Mesothelial cell of epicardium (in vitro differentiated cells): Measurements from ENCODE around the gene SCN1B. TPM values are rescaled to one million over a fixed set of nuclear protein-coding genes. Genes with fewer than 3 reads are reported as not detected.
"Not testable (repeated sequence)": the region's sequence is repeated elsewhere in the genome, so short reads cannot be mapped to it uniquely, and the experiment has no call there.

Experiments used
- DNase-seq, 2 experiments: peaks; one replicate each; pipeline ENCODE4 v3.0.0; 2021; ENCODE audit warnings: low spot score in 2 of 2; ENCODE audit not compliant: unreplicated experiment in 2 of 2
- H3K27ac Mint-ChIP-seq: 2 replicates; pipeline ENCODE4 v1.8.0; 2021; ENCODE audit warnings: mixed read lengths
- H3K27me3 Mint-ChIP-seq: 2 replicates; pipeline ENCODE4 v1.8.0; 2021; ENCODE audit warnings: low read depth, mixed read lengths
- H3K36me3 Mint-ChIP-seq: 2 replicates; pipeline ENCODE4 v1.8.0; 2021; ENCODE audit warnings: mixed read lengths
- H3K4me1 Mint-ChIP-seq: 2 replicates; pipeline ENCODE4 v1.8.0; 2021; ENCODE audit warnings: mixed read lengths
- H3K4me3 Mint-ChIP-seq: 2 replicates; pipeline ENCODE4 v1.8.0; 2021; ENCODE audit warnings: mild to moderate bottlenecking, moderate library complexity, mixed read lengths
- H3K9me3 Mint-ChIP-seq: 2 replicates; pipeline ENCODE4 v1.8.0; 2021; ENCODE audit warnings: mixed read lengths
- total RNA-seq: library from RNA; stranded (reverse); gene quantifications from 3 replicates; pipeline ENCODE4 v1.2.1, GENCODE V29; 2021
- TF ChIP-seq, protein P1 (sequence below): fragments of 200-600 bp; sonication (generic); IDR thresholded peaks from one replicate; pipeline ENCODE4 v1.5.0; 2021; ENCODE audit warnings: antibody characterized with exemption; ENCODE audit not compliant: unreplicated experiment

Gene SCN1B
- total RNA-seq, 1 donor from 2014 or later, result 2.8 TPM

DNA sequence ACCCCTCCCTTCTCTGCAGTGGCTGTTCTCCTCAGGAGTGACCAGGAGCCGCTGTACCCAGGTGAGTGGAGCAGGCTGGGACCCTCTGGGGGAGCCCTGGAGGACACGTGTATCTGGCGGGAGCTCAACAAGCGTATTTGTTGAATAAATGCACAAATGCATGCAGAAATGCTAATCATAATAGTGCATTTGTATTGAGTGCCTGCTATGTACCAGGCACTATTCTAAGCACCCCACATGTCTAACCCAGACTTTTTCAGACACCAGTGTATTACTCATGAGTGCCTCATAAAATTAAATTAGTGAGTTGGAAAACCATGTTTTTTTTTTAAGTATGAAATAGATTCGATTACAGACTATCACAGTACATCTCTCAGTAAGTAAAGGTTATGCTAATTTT is 19.2 kb downstream of the SCN1B start:
- no peak for DNase-seq
- no peaks in the 10 kb centered on the region for H3K4me1 Mint-ChIP-seq
- H3K27me3 Mint-ChIP-seq, result no peaks in the 10 kb centered on the region
- no peak overlapping the region for H3K27ac Mint-ChIP-seq
- no peaks in the 10 kb centered on the region for H3K9me3 Mint-ChIP-seq
- TF ChIP-seq, protein P1, sequence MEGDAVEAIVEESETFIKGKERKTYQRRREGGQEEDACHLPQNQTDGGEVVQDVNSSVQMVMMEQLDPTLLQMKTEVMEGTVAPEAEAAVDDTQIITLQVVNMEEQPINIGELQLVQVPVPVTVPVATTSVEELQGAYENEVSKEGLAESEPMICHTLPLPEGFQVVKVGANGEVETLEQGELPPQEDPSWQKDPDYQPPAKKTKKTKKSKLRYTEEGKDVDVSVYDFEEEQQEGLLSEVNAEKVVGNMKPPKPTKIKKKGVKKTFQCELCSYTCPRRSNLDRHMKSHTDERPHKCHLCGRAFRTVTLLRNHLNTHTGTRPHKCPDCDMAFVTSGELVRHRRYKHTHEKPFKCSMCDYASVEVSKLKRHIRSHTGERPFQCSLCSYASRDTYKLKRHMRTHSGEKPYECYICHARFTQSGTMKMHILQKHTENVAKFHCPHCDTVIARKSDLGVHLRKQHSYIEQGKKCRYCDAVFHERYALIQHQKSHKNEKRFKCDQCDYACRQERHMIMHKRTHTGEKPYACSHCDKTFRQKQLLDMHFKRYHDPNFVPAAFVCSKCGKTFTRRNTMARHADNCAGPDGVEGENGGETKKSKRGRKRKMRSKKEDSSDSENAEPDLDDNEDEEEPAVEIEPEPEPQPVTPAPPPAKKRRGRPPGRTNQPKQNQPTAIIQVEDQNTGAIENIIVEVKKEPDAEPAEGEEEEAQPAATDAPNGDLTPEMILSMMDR, result no peak
- H3K4me3 Mint-ChIP-seq, result no peak overlapping the region
- no peaks in the 10 kb centered on the region for H3K36me3 Mint-ChIP-seq

DNA sequence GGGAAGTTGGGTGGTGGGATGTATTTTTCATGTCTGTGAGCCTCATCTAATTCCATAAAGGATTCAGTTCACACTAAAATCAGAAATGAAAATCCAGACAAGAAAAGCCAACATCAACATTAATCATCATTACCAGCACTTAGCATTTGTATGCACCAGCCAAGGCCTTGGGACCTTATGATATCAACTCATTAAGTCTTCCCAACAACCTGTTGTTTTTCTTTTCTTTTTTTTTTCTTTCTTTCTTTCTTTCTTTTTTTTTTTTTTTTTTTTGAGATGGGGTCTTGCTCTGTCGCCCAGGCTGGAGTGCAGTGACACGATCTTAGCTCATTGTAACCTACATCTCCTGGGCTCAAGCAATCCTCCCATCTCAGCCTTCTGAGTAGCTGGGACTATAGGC is 20.4 kb downstream of the SCN1B start:
- not testable (repeated sequence) for H3K4me3 Mint-ChIP-seq, H3K4me1 Mint-ChIP-seq, H3K27ac Mint-ChIP-seq, H3K36me3 Mint-ChIP-seq, H3K27me3 Mint-ChIP-seq, DNase-seq, H3K9me3 Mint-ChIP-seq

DNA sequence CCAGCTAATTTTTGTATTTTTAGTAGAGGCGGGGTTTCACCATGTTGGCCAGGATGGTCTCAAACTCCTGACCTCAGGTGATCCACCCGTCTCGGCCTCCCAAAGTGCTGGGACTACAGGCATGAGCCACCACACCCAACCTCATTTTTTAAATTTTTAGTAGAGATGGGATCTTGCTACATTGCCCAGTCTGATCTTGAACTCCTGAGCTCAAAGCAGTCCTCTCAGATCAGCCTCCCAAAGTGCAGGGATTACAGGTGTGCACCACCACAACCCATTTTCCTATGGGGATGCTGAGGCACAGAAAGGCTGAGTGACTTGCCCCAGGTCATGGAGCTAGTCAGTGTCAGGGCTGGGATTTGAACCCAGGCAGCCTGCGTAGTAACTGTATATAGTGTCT is 21.0 kb downstream of the SCN1B start:
- DNase-seq, H3K9me3 Mint-ChIP-seq, H3K27ac Mint-ChIP-seq, H3K4me1 Mint-ChIP-seq, H3K4me3 Mint-ChIP-seq, H3K27me3 Mint-ChIP-seq, H3K36me3 Mint-ChIP-seq: not testable (repeated sequence)

DNA sequence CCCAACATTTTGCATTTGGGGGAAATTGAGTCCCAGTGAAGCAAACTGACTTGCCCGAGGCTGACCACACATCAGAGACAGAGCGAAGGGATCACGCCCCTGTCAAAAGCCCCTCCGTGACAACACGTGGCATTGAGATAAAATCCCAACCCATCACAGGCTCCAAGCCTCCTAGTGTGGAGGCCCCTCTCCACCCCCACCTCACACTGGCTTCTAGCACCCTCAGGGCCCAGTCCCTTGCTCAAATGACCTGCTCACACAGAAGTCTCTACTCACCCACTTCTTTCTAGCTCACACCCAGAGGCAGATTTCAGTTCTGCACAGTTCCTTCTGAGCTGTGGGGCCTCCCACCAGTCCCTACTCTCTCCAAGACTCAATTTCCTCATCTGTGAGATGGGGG is 21.5 kb downstream of the SCN1B start:
- Mint-ChIP-seq H3K27me3 (peaks cover 8% of the 10 kb centered on the region), H3K9me3 (no peaks in the 10 kb centered on the region), H3K27ac (no peak overlapping the region)

DNA sequence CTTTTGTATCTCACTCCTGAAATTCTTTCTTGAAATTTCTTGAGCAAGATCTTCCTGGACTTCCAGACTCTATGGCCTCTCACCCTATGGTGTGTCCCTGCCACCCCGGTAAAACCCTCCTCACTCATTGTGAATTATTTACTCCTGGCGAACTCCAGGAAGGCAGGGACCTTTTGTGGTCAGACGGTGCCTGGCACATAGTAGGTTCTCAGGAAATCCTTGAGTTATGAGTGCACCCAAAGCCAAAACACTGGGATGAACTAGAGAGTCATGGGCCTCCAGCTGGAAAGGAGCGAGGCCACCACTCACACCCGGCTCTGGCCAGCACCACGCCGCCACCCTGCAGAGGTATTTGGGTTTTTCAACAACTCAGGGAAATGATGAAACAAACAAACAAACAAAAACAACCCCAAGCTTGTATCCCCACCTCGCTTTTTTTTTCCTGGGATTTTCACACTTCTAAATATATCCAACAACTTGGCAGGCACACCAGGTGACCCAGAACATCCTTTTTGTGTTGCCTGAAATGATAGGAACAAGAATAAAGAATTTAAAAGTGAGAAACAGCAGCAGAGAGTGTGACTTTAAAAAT is 22.4 kb downstream of the SCN1B start:
- TF ChIP-seq, protein P1, result no peak
- H3K36me3 Mint-ChIP-seq, result no peaks in the 10 kb centered on the region
- H3K9me3 Mint-ChIP-seq, result no peaks in the 10 kb centered on the region
- DNase-seq, result no peak
- peaks cover 7% of the 10 kb centered on the region for H3K4me1 Mint-ChIP-seq
- H3K27me3 Mint-ChIP-seq, result peaks cover 9% of the 10 kb centered on the region
- H3K27ac Mint-ChIP-seq, result no peak overlapping the region
- H3K4me3 Mint-ChIP-seq, result no peak overlapping the region

More for the DNA sequence above, 21.5 kb downstream of the SCN1B start:
- no peak for DNase-seq
- Mint-ChIP-seq H3K36me3 (no peaks in the 10 kb centered on the region), H3K4me1 (peaks cover 7% of the 10 kb centered on the region), H3K4me3 (no peak overlapping the region)
- TF ChIP-seq, protein P1, result no peak

DNA sequence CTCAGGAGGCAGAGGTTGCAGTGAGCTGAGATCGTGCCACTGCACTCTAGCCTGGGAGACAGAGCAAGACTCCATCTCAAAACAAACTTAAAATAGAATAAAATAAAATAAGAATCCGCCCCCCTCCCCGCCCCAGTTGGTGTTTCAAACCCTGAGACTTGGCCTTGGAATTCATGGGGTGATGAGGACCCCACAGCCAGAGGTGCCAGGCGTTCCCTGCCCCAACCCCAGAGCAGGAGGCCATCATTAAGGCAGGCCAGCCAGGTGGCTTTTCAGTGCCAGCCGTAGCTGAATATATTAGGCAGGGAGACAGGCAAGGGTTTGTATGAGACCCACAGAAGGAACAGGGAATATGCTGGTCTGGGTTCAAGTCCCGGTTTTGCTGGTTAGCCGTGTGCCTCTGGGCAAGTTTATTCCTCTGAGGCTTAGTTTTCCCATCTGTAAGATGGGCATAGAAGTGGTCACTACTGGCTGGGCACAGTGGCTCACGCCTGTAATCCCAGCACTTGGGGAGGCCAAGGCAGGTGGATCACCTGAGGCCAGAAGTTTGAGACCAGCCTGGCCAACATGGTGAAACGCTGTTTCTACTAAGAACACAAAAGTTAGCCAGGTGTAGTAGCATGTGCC is 23.5 kb downstream of the SCN1B start:
- Mint-ChIP-seq H3K4me3 (no peak overlapping the region), H3K9me3 (no peaks in the 10 kb centered on the region), H3K27me3 (peaks cover 9% of the 10 kb centered on the region), H3K4me1 (peaks cover 7% of the 10 kb centered on the region), H3K27ac (no peak overlapping the region), H3K36me3 (no peaks in the 10 kb centered on the region)
- TF ChIP-seq, protein P1, result no peak
- DNase-seq, result no peak
